GM23248 (cell line): ENCODE results near the gene SMIM35.

Experiments
- EZH2 ChIP-seq: fragments of 200-600 bp; sonication (generic); IDR thresholded peaks from 2 replicates; pipeline ENCODE4 v1.6.1; 2018; ENCODE audit warnings: antibody characterized with exemption, mild to moderate bottlenecking; ENCODE audit not compliant: insufficient read depth, poor library complexity, severe bottlenecking
- EZH2phosphoT487 ChIP-seq: fragments of 200-600 bp; sonication (generic); IDR thresholded peaks from 2 replicates; pipeline ENCODE4 v1.6.1; 2018; ENCODE audit warnings: antibody characterized with exemption, moderate library complexity, mild to moderate bottlenecking, low read depth; ENCODE audit not compliant: insufficient read depth

- TF ChIP-seq EZH2 (no peak), EZH2phosphoT487 (no peak)
Observed at GRCh38 chr11:117980280-117980679, 106.5 kb downstream of the SMIM35 start.
